ENCODE data around the gene INHBC. TPM values are rescaled to one million over a fixed set of nuclear protein-coding genes. Genes with fewer than 3 reads are reported as not detected.

The INHBC gene
- total RNA-seq, 1 experiment from 2014 or later, result 0.20 TPM

DNA sequence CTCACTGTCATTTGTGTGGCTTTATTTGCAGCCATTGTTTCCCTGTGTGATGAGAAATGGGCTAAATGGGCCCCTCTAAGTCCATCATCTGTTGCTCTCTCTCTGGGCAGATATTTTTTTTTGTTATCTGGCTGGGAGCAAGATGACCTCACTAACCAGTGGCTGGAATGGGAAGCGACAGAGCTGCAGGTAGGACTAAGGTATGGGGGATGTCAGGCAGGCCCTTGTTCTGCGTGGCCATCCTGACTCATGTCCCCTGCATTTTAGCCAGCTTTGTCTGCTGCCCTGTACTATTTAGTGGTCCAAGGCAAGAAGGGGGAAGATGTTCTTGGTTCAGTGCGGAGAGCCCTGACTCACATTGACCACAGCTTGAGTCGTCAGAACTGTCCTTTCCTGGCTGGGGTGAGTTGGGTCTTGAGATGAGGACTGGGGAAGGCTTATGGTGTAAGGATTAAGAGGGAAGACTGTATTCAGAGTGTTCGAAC, 54.6 kb downstream of the INHBC start (continued):
- TF ChIP-seq, protein P1, sequence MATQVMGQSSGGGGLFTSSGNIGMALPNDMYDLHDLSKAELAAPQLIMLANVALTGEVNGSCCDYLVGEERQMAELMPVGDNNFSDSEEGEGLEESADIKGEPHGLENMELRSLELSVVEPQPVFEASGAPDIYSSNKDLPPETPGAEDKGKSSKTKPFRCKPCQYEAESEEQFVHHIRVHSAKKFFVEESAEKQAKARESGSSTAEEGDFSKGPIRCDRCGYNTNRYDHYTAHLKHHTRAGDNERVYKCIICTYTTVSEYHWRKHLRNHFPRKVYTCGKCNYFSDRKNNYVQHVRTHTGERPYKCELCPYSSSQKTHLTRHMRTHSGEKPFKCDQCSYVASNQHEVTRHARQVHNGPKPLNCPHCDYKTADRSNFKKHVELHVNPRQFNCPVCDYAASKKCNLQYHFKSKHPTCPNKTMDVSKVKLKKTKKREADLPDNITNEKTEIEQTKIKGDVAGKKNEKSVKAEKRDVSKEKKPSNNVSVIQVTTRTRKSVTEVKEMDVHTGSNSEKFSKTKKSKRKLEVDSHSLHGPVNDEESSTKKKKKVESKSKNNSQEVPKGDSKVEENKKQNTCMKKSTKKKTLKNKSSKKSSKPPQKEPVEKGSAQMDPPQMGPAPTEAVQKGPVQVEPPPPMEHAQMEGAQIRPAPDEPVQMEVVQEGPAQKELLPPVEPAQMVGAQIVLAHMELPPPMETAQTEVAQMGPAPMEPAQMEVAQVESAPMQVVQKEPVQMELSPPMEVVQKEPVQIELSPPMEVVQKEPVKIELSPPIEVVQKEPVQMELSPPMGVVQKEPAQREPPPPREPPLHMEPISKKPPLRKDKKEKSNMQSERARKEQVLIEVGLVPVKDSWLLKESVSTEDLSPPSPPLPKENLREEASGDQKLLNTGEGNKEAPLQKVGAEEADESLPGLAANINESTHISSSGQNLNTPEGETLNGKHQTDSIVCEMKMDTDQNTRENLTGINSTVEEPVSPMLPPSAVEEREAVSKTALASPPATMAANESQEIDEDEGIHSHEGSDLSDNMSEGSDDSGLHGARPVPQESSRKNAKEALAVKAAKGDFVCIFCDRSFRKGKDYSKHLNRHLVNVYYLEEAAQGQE (IDR thresholded peaks at IDR 0.05; ENCODE audit: low read depth), result no peak
- TF ChIP-seq EZH2phosphoT487 (IDR thresholded peaks at IDR 0.05; ENCODE audit: borderline replicate concordance), result no peak
- TF ChIP-seq ZFX (IDR thresholded peaks at IDR 0.05), result no peak
- no peak for TF ChIP-seq TCF7L2 (IDR thresholded peaks at IDR 0.05; ENCODE audit: borderline replicate concordance, extremely low read depth, insufficient read depth, insufficient read length)
- no peak for TF ChIP-seq YY1 (IDR thresholded peaks at IDR 0.05; ENCODE audit: extremely low read depth, insufficient replicate concordance, low read depth, low read length)
- no peak for TF ChIP-seq RAD21 (IDR thresholded peaks at IDR 0.05; ENCODE audit: low read depth)
- no peak for TF ChIP-seq CEBPB (IDR thresholded peaks at IDR 0.05; ENCODE audit: low read depth)

DNA sequence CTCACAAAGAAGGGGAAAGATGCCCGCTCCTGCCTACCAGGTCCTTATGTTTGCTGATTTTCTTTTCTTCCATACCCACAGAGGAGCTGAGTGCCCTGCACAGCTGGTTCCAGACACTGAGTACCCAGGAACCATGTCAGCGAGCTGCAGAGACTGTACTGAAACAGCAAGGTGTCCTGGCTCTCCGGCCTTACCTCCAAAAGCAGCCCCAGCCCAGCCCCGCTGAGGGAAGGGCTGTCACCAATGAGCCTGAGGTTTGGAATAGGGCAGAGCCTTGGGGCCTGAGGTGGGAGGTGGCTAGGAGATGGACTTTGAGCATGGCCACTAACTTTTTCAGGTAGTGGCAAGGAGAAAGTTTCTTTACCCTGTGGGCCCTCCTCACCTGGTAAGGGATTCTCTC, 55.5 kb downstream of the INHBC start:
- Histone ChIP-seq H3K9me2 (ENCODE audit: insufficient read depth) (no peaks in the 10 kb centered on the region), H3K27me3 (ENCODE audit: insufficient read depth, low read length) (no peaks in the 10 kb centered on the region), H3K4me1 (ENCODE audit: control insufficient read depth in 1 of 2, insufficient read depth in 2 of 2, low read length in 2 of 2) (peaks cover 4 to 14% of the 10 kb centered on the region in 2 experiments; a peak in 3 of 4 replicates), H3K36me3 (ENCODE audit: control insufficient read depth in 1 of 2, insufficient read depth in 2 of 2, low read length in 2 of 2) (peaks cover 21 to 35% of the 10 kb centered on the region in 2 experiments), H3K9me3 (ENCODE audit: control insufficient read depth in 1 of 2, insufficient read depth in 1 of 2, low read depth in 1 of 2, low read length in 2 of 2) (no peaks in the 10 kb centered on the region), H2AFZ (ENCODE audit: low read depth, low read length, poor library complexity, severe bottlenecking) (no peak overlapping the region), H4K20me1 (ENCODE audit: insufficient read depth) (no peaks in the 10 kb centered on the region), H3K79me2 (ENCODE audit: insufficient read depth, low read length) (peaks cover 41% of the 10 kb centered on the region), H3K4me3 (replicated peaks in 1 of 2; ENCODE audit: low read depth in 1 of 2, low read length in 2 of 2) (no peak overlapping the region), H3K27ac (ENCODE audit: low read depth, low read length) (no peak overlapping the region), H3K9ac (ENCODE audit: low read length) (no peak overlapping the region), H3K4me2 (ENCODE audit: low read length) (no peak overlapping the region)
- TF ChIP-seq POLR2AphosphoS5 (IDR thresholded peaks at IDR 0.05; ENCODE audit: low read depth, low read length) (no peak), SIN3A (IDR thresholded peaks at IDR 0.05; ENCODE audit: low read depth) (no peak), ELF1 (IDR thresholded peaks at IDR 0.05; ENCODE audit: borderline replicate concordance, low read depth) (no peak), EGR1 (IDR thresholded peaks at IDR 0.05; ENCODE audit: low read depth) (no peak), TCF7L2 (IDR thresholded peaks at IDR 0.05; ENCODE audit: borderline replicate concordance, extremely low read depth, insufficient read depth, insufficient read length) (no peak), JUND (IDR thresholded peaks at IDR 0.05) (no peak), EZH2 (IDR thresholded peaks at IDR 0.05) (no peak), RAD21 (IDR thresholded peaks at IDR 0.05; ENCODE audit: low read depth) (no peak), SP1 (IDR thresholded peaks at IDR 0.05; ENCODE audit: low read depth) (no peak), CBX3 (IDR thresholded peaks at IDR 0.05; ENCODE audit: low read depth) (no peak)
- TF ChIP-seq, protein P2, sequence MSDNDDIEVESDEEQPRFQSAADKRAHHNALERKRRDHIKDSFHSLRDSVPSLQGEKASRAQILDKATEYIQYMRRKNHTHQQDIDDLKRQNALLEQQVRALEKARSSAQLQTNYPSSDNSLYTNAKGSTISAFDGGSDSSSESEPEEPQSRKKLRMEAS (IDR thresholded peaks at IDR 0.05), result no peak
- TF ChIP-seq, protein P3, sequence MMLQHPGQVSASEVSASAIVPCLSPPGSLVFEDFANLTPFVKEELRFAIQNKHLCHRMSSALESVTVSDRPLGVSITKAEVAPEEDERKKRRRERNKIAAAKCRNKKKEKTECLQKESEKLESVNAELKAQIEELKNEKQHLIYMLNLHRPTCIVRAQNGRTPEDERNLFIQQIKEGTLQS (IDR thresholded peaks at IDR 0.05), result no peak
- TF ChIP-seq, protein P4, sequence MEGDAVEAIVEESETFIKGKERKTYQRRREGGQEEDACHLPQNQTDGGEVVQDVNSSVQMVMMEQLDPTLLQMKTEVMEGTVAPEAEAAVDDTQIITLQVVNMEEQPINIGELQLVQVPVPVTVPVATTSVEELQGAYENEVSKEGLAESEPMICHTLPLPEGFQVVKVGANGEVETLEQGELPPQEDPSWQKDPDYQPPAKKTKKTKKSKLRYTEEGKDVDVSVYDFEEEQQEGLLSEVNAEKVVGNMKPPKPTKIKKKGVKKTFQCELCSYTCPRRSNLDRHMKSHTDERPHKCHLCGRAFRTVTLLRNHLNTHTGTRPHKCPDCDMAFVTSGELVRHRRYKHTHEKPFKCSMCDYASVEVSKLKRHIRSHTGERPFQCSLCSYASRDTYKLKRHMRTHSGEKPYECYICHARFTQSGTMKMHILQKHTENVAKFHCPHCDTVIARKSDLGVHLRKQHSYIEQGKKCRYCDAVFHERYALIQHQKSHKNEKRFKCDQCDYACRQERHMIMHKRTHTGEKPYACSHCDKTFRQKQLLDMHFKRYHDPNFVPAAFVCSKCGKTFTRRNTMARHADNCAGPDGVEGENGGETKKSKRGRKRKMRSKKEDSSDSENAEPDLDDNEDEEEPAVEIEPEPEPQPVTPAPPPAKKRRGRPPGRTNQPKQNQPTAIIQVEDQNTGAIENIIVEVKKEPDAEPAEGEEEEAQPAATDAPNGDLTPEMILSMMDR (IDR thresholded peaks at IDR 0.05 in 2 of 3, conservative IDR thresholded peaks at IDR 0.05 in 1 of 3; ENCODE audit: borderline replicate concordance in 1 of 3, insufficient read depth in 1 of 3, low read depth in 2 of 3, low read length in 2 of 3), result no peak
- ATAC-seq (no peak), DNase-seq (ENCODE audit: low read depth, low spot score) (no peak)
- ChIA-PET POLR2A (no interaction called here), CTCF (no interaction called here), RAD21 (ENCODE audit: low non-redundant PET in 1 of 2, low total read pairs in 2 of 2, uncharacterized antibody in 2 of 2, unreplicated experiment in 2 of 2) (no interaction called here)
- intact Hi-C loops (cut with micrococcal nuclease), result no loop called here
- BruUV-seq (replicated peaks), result no TSS peak
